M059J (cell line): ENCODE measurements around the gene ZBTB48. TPM values are rescaled to one million over a fixed set of nuclear protein-coding genes. Genes with fewer than 3 reads are reported as not detected.

Experiments
- DNase-seq: peaks from one replicate; pipeline ENCODE4 v3.0.0-alpha.2; 2012; ENCODE audit warnings: low read depth
- total RNA-seq: library from RNA; depleted of rRNA; stranded (reverse); fragments of >200 nt; shearing (Covaris generic); gene quantifications from 2 replicates; pipeline ENCODE4 v1.2.3, GENCODE V29; 2014

ZBTB48 gene
- total RNA-seq, 1 experiment from 2014 or later, result 20.0 TPM

- DNase-seq, result peak; percentile 60
Measured at GRCh38 chr1:6612641-6613360, 33.0 kb downstream of the ZBTB48 start.

DNA sequence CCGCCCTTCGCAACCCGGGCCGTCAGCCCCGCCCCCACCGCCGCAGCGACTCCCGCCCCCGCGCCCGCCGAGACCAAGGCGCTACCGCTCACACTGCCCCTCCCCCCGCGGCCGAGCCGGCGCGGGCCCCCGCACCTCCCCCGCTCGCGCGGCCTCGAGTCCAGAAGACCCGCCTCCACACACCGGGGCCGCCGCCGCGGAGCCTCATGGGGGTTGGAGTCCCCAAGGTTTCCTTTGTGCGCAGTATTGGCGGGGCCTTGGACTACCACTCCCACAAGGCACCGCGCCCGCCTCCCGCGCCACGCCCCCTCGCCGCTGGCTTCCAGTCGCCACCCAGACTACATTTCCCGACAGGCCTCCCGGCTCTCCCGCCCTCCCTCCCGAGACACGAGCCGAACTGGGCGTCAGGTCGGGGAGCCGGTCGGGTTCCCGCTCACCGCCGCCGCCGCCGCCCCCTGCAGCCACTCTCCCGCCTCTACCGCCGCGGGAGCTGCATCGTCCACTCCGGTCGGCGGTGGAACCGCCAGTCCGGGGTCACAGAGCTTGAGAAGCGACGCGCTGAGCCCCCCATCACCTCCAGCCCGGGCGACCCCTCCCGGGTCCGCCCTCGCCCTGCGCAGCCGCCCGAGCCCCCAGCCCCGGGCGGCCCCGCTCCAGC lies 33.7 kb downstream of the ZBTB48 start, which contains the start of gene PHF13:
TSS of gene PHF13 (plus strand) at position 371 of the 658 bp plus-strand sequence. CDS start 336 bp downstream, outside the sequence.
- DNase-seq, result peak; percentile 99

- DNase-seq, result peak; percentile 40
Measured at GRCh38 chr1:6614019-6614928, 34.5 kb downstream of the ZBTB48 start.

DNA sequence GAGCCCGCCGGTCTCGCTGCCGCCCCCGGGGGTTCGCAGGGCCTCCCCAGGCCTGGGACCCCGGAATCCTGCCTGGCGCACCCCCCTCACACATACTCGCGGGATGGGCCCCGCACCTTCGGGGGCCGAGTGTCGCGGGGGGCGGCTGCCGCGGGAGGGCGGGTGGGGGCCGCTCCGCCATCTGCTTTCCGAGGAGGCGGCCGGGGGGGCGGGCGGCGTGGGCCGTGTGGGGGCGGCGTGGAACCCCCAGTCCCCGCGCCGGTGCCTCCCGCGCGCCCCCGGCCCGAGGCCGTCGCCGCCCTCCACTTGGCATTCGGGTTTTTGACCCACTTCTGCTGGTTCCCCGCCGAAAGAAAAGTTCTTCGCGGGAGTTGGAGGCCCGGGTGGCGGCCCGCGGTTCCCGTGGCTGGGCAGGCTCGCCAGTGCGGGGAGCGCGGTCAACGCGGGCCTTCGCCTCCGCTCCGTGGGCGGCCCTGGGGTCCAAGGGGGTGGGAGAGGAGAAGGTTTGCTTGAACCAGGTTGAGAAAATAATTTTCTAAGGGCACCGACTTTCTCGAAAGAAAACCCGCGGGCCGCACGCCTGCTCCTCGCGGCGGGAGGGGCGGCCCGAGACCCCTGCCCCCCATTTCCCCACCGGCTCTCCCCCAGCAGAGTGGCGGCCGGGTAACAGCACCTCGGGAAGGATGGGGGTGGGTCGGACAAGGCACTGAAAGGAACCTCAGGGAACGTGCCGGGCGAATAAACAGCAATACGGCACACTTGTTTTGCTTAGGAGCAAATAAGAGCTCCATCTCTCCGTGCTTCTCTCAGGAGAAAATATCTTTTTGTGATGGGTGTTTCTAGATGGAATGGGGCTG lies 35.4 kb downstream of the ZBTB48 start:
- no peak for DNase-seq

GRCh38 chr1:6619045-6619444 lies 39.3 kb downstream of the ZBTB48 start:
- no peak for DNase-seq

DNA sequence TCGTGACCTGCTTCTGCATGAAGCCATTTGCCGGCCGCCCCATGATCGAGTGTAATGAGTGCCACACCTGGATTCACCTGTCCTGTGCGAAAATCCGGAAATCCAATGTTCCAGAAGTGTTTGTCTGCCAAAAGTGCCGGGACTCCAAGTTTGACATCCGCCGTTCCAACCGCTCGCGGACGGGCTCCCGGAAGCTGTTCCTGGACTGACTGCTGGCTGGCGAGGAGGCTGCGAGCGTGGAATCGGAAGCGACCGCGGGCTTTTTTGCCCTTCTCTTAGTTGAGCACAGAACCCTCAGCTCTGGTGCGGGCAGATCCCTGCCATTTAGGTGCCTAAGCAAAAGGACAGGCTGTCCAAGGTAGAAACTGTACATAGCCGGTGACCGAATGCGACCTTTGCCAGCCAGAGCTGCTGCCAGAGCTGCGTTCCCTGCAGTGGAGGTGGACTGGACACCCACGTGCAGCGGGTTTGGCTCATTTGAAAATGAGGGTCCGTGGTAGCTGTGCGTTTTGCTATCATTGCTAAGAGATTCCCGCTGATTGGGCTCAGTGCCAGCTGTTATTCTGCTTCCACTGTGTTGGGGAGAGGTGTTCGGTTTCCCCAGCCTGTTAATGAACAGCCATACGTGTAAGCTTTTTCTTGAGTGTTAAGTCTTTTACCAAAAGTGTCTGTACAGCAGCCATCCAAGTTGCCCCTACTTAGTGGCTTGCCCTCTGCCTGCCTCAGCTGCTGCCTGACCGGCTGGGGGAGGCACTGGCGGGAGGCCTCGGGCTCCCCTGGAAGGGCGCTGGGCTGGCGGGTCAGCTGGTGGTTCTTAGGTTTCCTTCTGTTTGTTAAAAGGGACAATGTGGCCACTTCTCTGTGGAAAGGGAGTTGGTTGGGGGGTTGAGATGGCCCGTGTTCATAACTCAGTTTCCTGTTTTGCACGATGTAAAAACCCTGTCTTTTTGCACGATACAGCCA lies 41.9 kb downstream of the ZBTB48 start:
- no peak for DNase-seq

DNA sequence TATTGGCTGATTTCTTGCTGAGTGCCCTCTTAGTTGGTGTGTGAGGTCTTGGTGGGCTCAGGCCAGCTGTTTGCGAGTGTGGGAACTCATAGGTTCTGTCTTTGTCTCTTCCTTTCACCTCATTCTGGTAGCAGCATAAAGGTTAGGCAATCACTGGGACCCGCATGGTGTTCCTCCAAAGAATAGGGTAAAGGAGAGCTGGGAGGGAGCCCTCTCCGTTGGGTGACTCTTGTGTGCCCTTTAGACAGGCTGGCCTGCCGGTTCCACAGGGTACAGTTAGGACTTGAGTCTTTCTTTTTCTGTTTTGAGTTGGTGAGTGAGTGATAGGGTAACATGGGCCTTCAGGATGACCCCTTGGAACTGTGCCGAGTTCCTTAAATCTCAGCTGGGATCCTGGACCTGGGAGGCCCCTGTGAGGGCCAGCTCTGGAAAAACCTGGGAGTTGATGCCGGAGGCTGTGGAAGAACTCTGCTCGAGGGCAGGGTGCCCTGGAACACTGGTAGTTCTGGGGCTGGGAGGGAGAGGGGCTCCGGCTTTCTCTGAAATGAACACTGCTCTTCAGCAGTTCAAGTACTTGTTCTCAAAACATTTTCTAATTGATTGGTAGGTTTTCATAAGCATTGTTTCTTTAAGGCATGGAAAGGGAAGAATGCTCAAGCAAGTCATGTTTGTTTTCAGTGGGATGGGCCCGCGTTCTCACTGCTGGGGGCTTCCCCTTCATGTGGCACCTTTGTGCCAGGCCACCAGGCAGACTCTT lies 42.8 kb downstream of the ZBTB48 start:
- no peak for DNase-seq

- no peak for DNase-seq
Measured at GRCh38 chr1:6623269-6623965, 43.6 kb downstream of the ZBTB48 start.

DNA sequence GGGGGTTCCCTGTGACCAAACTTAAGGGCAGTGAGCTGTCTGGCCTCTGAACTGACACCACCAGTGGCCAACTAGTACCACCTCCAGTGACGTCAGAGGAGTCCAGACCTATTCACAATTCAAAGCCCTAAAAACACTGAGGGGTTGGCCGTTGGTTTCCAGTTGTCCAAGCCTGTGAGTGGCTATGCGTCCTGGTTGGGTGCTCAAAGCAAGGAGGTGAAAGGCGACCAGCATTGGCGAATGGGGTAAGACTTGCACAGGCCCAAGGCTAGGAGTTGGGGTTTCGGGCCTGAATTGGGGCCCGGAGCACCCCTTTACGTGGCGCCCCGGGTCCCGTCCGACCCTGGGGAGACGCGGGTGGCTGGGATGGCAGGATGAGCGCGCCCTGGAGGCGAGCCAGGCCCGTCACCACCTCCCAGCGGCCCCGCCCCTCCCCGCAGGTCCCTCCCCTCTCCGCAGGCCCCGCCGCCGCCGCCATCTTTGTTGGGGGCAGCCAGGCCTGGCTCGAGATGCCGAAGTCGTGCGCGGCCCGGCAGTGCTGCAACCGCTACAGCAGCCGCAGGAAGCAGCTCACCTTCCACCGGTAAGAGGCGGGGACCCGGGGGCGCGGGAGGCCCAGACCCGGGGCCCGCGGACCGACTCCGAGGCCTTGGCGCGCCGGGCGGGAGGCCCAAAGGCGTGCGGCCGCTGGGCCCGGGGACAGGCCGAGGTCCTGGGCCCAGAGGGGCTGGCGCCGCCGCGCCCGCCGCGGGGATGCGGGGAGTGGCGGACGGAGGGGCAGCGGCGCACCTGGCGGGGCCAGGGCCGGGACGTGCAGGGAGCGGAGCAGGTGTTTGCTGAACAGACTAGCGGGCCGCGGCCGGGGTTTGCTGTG lies 45.2 kb downstream of the ZBTB48 start, which contains the start of gene THAP3:
TSS of gene THAP3 (plus strand) at position 159 of the 874 bp plus-strand sequence. CDS start at position 510, 351 bp downstream.
- peak; percentile 96 for DNase-seq

- DNase-seq, result peak; percentile 19
Measured at GRCh38 chr1:6625584-6626149, 45.9 kb downstream of the ZBTB48 start.

GRCh38 chr1:6627031-6627430 lies 47.2 kb downstream of the ZBTB48 start:
- DNase-seq, result no peak

DNA sequence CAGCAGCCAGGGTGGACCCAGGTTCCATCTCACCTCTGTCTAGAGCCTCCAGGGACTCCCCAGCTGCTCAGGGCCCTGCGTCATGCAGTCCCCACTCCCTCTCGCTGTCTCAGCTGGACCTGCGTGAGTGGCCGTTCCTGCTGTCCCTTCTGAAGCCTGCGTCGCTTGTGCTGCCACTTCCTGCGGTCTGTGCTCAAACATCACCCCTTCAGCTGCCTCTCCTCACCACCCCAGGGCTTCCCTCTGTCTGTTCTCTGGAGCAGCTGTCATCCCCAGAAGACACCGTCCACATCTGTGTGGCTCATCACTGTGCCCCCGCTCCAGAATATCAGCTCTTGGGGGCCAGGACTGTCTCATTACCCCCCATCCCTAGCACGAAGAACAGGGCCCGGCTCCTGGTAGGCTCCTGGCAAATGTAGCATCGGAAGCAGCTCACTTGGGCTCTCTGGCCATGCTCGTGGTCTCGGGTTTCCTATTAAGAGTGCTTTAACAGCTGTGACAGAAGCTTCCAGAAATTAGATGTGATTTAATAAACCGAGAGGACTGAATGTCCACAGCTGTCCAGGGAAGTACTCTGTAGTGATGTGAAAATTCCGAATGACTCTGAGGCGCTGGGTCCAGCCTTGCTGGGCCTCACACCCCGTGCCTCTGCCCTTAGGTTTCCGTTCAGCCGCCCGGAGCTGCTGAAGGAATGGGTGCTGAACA lies 48.2 kb downstream of the ZBTB48 start:
- no peak for DNase-seq

GRCh38 chr1:6628971-6629479 lies 49.2 kb downstream of the ZBTB48 start:
- DNase-seq, result no peak

DNA sequence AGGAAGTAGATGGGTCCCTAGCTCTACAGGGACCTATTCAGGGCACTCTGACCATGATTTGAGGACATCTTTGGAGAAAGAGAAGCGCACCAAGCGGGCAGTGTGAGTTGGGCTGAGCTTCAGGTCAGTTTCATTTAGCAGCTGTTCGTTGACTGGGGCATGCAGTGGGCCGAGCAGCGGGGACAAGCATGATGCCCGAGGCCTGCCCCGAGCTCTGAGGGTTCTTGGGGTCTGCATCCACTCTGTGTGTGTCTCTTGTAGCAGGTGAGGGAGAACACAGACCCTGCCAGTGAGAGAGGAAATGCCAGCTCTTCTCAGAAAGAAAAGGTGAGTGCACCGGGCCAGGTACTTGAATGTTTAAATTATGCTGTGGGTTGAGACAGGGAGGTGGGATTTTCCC lies 50.2 kb downstream of the ZBTB48 start:
- no peak for DNase-seq

DNA sequence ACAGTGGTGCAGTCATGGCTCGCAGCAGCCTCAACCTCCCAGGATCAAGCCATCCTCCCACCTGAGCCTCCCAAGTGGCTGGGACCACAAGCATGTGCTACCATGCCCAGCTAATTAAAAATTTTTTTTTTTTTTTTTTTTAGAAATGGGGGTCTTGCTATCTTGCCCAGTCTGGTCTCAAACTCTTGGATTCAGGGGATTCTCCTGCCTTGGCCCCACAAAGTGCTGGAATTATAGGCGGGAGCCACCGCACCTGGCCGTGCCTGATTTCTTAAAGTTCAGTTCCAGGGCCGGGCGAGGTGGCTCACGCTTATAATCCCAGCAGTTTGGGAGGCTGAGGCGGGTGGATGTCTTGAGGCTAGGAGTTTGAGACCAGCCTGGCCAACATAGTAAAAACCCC lies 51.3 kb downstream of the ZBTB48 start:
- no peak for DNase-seq
